NCI-H1048 (cell line): ENCODE data around the gene KTI12.
"Not testable (repeated sequence)": the region's sequence is repeated elsewhere in the genome, so short reads cannot be mapped to it uniquely, and the experiment has no call there.

Experiments used
- DNase-seq: peaks from one replicate; lab custom pipeline; 2025; lab: John Stamatoyannopoulos, UW

KTI12 gene

DNA sequence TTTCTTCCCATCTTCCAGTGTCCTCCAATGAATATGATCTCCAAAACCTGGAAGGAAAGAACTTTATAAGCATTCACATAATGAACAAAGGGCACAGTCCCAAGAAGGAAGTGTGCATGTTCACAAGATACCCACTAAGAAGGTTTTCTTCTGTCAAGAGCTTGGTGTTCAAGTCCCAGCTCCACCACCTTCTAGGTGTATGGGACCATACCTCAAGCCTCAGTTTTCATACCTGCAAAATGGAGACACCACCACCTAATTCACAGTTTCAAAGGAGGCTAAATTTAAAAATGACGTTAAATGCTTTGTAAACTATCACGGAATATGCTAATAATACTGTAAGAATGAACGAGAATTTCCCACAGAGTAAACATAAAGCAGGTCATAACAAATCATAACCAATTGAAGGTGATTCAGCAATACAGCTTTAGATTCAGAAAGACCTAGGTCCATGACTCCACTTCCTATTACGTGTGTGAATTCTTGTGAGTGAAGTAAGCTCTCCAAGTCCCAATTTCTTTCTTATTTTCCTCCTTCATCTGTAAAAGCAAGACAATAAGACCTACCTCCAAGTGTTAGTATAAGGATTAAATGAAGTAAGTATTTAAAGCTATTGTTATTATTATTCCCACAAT, 8.1 kb upstream of the KTI12 start:
- no peak for DNase-seq

DNA sequence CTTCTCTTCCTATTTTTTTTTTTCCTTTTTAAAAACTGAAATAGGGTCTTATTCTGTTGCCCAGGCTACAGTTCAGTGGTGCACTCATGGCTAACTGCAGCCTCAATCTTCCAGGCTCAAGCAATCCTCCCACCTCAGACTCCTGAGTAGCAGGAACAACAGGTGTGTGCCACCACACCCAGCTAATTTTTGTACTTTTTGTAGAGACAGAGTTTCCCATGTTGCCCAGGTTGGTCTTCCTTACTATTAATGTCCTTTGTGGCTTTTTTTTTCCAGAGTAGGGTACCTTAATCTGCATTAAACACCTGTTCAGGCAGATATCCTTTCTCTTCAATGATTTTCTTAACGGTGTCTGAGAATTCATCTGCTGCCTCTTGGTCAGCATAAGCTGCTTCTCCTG, 4.3 kb upstream of the KTI12 start:
- DNase-seq, result no peak

DNA sequence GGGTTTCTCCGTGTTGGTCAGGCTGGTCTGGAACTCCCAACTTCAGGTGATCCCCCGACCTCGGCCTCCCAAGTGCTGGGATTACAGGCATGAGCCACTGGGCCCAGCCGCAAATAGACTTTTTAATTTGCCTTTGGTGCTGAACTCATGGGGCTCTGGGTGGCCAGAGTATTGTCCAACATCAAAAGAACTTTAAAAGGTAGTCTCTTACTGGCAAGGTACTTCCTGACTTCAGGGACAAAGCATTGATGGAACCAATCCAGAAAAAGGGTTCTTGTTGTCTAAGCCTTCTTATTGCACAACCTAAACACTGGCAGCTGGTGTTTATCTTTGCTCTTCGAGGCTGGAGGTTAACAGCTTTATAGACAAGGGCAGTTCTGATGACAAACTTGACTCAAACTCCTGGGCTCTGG, 3.8 kb upstream of the KTI12 start:
- DNase-seq, result no peak

GRCh38 chr1:52034050-52034384, 407 bp upstream of the KTI12 start:
- no peak for DNase-seq

- DNase-seq, result no peak
Measured at GRCh38 chr1:52032785-52033131, 852 bp downstream of the KTI12 start.

GRCh38 chr1:52032124-52032784, 1.4 kb downstream of the KTI12 start:
- DNase-seq, result no peak

GRCh38 chr1:52028839-52029238, 4.8 kb downstream of the KTI12 start:
- DNase-seq, result not testable (repeated sequence)

DNA sequence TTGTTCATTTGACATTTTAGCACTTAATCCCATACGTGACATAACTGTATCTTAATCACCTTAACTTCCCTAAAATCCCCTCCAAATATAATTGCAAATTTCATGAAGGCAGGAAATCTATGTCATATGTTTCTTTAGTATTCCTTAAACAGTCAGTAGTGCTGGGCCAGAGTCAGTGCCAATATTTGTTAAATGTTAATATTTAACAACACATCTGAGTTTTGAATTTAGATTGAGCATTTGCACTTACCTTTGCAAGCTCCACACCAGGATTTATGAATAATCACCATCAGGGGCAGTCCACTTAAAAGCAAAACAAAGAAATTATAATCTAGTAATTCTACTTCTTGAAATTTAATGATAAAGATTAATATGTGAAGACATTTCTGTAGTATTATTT, 5.3 kb downstream of the KTI12 start:
- DNase-seq, result no peak

- no peak for DNase-seq
Measured at GRCh38 chr1:52026278-52026677, 7.3 kb downstream of the KTI12 start.

DNA sequence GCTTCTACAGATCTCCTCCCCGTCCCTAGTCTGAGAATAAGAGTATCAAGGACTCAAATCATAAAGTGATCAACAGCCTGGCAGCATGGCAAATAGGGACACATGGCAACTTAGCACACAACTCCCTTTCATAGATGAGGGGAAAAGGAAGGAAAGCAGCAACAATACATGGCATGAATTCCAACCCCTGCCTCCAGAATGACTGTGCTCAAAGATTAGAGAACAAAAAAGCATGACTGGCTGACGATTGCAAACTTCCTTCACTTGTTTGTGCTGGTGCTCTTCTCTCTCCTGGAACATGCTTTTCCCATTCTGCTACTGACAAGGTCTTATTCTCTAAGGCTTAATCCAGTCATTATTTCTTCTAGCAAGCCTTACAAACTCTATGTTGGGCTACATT, 11.5 kb downstream of the KTI12 start:
- DNase-seq, result no peak

- no peak for DNase-seq
Measured at GRCh38 chr1:52008071-52008809, 25.4 kb downstream of the KTI12 start.

DNA sequence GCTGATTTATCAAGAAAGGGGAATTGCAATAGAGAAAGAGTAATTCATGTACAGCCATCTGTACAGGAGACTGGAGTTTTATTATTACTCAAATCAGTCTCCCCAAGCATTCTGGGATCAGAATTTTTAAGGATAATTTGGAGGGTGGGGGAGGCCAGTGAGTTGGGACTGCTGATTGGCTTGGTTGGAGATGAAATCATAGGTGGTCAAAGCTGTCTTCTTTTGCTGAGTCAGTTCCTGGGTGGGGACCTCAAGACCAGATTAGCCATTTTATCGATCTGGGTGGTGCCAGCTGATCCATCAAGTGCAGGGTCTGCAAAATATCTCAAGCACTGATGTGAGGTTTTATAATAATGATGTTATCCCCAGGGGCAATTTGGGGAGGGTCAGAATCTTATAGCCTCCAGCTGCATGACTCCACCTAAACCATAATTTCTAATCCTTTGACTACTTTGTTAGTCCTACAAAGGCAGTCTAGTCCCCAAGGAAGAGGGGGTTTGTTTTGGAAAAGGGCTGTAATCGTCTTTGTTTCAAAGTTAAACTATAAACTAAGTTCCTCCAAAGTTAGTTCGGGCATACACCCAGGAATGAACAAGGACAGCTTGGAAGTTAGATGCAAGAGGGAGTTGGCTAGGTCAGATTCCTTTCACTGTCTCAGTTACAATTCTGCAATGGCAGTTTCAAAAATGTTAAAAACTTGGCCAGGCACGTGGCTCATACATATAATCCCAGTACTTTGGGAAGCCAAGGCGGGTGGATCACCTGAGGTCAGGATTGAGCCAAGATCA, 26.2 kb downstream of the KTI12 start:
- no peak for DNase-seq

DNA sequence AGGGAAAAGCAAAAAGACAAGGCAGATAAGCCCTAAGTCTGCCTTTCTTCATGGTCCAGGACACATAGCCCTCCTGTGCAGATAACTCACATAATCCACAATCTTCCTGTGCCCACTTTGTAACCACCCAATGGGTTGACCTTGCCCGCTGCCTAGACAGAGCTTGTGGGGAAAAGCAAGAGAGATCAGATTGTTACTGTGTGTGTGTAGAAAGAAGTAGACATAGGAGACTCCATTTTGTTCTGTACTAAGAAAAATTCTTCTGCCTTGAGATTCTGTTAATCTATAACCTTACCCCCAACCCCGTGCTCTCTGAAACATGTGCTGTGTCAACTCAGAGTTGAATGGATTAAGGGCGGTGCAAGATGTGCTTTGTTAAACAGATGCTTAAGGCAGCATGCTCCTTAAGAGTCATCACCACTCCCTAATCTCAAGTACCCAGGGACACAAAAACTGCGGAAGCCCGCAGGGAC, 27.5 kb downstream of the KTI12 start:
- DNase-seq, result not testable (repeated sequence)

GRCh38 chr1:52005548-52005947, 28.1 kb downstream of the KTI12 start:
- DNase-seq, result not testable (repeated sequence)

- no peak for DNase-seq
Measured at GRCh38 chr1:52003877-52004276, 29.7 kb downstream of the KTI12 start.

GRCh38 chr1:52002038-52002917, 31.3 kb downstream of the KTI12 start:
- DNase-seq, result peak; percentile 77

DNA sequence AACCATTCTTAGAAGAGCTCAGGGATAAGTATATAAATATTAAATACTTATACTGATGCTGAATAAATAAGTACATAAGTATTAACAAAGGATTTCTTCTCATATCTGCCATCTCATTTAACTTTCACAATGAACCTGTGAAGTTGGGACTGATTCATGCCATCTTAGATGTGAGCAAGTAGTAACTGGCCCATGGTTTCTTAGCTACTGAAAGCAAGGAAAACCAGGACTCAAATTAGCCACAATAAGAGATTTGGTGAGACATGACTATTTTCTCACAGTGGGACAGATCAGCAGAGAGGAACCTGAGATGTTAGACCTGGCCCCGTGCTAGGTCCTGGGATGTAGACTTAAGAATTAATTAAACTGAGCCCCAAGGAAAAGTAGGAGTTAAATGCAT, 34.9 kb downstream of the KTI12 start:
- DNase-seq, result no peak

- DNase-seq, result no peak
Measured at GRCh38 chr1:51997974-51998382, 35.6 kb downstream of the KTI12 start.

- peak; percentile 46 for DNase-seq
Measured at GRCh38 chr1:51990478-51990965, 43.1 kb downstream of the KTI12 start, which contains the start of gene RAB3B. RAB3B (minus strand) TSS chr1:51990700; CDS start chr1:51977117, 13,583 bp downstream.

DNA sequence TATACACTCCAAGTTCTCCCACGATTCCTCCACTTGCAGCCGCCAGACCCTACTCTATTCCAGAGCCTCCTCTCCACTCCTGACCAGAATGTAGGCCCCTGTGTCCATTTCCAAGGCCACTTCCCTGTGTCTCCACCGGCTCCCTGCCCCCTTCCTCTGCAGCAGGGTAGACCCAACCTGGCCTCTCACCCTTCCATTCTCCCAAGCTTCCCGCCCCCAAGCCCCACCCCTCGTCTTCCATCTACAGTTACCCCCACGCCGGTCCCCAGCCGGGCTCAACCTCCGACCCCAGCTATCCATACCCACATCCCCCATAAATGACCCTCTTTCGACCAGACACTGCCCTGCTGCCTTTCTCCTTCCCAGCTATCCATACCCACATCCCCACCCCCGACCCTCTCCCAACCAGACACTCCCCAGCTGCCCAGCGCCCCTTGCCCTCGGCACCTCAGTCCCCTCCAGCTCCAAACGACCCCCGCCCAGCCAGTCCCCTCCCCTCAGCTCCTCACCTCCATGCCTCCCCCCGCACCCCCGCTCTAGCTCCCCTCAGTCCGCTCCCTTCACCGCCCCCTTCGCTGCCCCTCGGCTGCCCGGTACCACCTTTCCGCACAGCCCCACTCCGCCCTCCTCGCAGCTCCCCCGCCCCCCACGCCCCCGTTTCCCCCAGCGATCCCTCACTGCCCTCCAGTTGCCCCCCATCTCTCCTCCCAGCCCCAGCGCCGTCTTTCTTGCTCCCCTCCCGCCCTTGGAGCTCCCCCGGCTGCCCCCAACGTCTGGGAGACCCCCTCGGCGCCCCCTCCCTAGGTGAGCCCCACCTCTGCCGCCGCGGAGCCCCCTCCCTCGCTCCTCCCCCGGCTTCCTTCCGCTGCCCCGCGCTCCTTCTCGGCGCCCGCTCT, 43.8 kb downstream of the KTI12 start:
- DNase-seq, result no peak
